Kidney capillary endothelial cell (primary cell): ENCODE results near the gene ACTG1.

Source experiments
- DNase-seq: peaks from one replicate; pipeline ENCODE4 v3.0.0-alpha.2; 2018; ENCODE audit warnings: low spot score

Gene ACTG1

DNA sequence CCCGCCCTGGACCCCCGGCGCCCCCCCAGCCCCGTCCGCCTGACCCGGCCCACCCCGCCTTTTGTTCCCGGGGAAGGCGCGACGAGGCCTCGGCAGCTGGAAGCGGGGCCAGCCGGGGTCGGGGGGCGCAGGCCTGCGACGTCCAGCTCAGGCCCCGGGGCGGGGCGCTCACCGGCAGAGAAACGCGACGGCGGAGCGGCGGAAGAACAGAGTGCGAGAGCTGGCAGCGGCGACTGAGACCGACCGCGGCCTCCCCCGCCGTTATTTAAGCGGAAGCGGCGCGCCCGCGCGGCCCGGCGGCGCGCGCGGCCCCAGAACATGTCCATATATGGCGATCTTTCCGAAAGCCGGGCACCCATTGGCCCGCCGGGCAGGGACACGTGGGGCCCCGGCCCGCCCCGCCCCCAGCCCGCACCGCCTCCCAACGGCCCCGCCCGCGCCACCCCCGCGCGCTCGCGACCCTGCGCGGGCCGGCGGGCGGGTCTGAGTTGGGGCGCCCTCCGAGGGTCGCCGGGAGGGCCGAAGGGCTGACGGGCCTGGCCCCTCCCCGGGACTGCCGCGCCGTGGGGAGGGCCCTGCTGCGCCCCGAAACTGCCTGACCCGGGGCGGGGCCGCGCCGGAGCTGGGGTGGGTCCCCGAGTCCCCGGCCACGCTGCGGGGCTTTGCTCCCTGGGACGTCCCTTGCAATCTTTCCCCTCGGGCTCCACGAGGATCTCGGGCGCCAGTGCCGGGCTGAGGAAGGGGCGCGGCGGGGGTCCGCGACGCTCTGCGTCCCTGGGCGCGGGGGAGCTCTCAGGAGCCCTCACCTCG is at the start of gene ACTG1:
TSS of gene ACTG1 (minus strand) at position 238 of the 810 bp plus-strand sequence. CDS start 445 bp downstream, outside the sequence.
- DNase-seq, result no peak

DNA sequence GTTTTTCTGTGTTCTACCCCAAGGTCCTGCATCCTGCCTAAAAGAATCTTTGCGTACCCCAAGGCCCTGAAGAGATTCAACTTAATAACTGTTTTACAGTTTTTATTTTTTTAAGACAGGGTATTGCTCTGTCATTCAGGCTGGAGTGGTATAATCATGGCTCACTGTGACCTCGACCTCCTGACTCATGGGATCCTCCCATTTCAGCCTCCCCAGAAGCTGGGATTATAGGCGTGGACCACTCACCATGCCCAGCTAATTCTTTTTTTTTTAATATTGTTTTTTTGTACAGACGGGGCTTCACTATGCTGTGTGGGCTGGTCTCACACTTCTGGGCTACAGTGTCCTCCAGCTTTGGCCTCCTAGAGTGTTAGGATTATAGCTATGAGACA is 48.9 kb upstream of the ACTG1 start:
- peak; percentile 47 for DNase-seq

DNA sequence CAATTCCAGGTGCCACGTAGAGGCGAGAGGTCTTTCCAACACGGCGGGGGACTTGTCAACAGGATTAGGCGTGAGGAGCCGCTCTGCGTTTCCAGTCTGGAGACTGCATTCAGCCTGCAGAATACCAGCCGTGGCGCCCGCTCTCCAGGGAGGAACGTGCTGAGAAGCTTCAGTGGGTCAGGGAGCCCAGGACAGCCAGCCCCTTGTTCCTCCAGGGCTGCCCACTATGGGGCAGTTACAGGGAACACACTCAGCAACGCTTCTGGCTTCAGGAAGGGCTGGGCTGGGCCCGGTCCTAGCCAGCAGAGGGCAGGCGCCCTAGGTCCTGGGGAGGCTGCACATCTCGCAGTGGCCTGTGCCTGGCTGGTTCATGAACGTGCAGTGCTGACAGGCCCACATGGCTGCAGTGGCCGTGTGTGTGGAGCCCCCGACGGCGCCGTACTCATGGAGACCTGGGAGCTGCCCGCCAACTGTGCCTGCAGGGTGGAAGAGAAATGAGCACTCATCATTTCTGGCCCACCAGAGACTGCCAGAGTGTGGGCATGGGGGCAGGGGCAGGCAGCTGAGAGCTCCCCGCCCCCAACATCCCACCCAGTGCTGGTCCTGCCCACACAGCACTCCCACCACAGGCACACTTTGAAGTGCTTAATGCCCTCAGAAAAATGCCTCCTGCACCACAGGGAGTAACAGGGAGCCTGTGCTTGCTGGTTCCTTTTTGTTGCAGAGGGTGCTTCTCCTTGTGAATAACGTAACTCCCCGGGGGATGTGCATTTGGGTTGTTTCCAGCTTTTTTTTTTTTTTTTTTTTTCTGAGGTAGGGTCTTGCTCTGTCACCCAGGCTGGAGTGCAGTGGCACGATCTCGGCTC is 46.6 kb upstream of the ACTG1 start:
- DNase-seq, result no peak

DNA sequence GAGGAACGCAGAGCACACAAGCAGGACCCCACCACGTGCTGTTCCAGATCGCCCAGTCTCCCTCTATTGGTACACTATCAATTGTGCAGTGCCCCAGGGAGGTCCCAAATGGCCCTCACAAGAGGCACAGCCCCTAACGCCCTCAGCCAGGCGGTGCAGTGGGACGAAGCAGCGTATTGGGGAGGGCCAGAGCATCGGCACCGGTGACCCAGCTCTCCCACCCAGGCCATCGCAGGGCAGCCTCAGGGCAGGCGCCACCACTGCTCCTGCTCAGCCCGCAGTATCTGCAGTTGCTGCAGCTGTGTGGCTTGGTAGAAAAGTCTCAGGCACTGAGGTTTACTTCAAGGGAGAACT is 45.5 kb upstream of the ACTG1 start:
- no peak for DNase-seq

DNA sequence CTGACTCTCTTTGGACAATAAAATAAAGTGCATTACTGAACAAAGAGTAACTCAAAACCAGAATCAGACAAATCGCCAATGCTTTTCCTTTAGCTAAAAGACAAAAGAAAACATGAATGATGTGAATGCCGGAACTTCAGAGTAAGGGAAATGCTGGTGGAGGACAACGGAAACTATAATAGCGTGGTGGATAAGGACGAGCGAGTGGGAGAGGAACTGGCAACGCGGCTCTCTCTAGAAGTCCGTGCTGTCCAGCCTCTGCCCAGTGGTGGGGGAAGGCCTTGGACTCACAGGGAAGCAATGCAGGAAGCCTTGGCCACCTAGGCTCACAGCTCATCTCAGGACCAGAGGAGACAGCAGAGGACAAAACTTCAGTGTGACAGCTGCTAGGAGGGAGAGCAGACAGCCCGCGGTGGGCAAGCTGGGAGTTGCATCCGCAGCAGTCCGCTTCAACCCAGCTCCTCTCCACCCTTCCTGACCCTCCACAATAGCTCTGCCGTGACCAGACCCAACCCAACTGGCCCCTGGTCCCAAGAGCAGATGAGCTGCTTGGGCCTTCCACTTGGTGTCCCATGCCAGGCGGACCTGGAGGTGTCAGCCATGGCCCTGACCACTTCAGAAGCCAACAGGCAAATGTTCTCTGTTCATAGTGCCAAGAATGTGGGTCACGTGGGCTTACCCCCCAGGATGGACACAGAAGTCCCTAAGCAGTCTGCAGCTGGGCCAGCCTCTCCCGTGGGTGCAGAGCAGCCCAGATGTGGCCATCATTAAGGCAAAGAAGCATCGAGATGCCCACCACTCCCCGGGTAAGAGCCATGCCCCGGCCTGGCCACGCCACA is 44.9 kb upstream of the ACTG1 start:
- DNase-seq, result no peak

DNA sequence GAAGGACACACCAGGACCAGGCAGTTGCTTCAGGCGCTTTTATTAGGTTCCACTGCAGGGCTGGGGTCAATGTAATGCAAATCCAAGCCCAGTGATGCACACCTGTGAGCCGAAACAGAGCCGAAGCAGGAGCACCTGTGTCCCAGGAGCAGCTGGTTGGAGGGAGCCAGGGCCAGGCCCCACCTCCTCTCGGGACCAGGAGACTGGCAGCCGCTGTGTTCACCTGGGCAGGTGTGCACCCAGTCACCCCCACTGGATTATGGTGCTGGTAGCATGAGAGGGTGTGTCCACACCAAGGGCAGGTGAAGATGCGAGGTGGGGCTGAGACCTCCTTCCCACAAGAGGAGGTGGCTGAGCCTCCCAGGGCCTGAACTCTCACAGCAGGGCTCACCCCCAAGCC is 44.3 kb upstream of the ACTG1 start:
- no peak for DNase-seq

DNA sequence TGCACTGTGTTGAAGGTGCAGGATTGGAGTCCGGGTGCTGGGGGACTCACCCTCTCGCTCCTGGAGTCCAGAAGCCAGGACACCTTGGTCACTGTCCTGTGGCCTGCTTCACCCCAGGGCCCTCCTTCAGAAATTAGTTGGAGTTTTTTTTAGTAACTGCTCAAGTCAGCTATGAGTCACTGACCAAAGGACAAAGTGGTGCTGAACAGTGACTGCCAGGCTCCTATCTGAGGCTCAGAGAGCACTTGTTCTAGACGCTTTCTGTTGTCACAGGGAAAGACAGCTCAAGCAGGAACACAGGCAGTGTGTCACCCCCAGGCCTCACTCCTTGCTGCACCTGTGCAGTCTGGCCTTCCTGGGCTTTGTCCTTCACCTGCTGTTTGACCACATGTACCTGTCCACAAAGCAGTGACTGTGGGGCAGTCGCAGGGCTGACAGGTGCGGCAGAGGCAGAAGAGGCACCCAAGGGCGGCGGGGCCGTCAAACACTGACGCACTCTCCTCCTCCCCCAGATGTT is 43.6 kb upstream of the ACTG1 start:
- peak; percentile 56 for DNase-seq

DNA sequence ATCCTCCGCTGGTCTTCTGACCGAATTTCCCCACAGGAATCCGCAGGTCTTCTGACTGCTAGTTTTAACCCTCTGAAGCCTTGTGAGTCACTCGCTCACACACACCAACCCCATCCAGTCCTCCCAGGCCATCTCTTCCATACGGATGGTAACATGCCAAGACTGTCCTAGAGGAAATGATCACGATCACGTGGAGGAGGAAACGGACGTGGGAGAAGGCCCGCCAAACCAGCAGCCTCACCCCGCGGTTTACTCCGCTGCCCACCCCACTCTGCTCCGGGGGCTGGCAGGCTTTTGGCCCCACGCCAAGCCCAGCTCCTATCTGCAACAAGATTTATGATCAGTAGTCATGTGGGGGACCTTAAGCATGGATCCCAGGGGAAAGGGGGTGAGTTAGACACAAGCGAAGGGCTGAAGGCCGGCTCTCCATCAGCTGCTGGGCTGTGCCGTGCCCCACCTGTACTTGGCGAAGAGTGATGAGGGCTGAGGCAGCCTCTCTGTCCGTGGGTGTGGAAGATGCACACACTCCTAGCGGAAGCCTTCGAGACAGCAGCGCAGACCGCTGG is 41.1 kb upstream of the ACTG1 start:
- peak; percentile 93 for DNase-seq

DNA sequence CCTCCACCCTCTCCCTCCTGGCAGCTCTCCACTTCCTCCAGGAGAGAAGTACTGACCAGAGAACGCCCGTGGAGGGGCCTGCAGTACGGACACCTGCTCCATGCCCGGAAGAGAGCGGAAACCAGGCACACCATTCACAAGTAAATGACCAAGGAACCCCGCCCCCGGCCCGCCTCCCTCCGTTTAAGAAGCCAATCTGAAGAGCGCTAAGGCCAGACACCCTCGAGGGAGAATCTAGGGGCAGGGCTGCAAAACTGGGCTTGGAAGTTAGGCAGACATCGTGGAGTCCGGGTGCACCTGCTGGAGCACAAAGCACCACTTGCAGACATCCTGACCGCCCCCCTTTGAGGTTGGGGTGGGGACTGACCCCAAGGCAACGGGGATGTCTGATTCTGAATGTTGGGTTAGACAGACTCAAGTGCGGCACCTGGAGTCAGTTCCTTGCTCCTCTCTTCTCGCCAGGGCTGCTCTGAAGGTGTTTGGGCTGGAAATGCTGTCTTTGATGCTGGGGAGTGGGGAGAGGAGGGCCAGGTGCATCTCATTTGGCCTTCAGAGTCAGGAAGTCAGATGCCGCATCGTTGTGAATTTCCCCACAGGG is 40.5 kb upstream of the ACTG1 start:
- peak; percentile 68 for DNase-seq

DNA sequence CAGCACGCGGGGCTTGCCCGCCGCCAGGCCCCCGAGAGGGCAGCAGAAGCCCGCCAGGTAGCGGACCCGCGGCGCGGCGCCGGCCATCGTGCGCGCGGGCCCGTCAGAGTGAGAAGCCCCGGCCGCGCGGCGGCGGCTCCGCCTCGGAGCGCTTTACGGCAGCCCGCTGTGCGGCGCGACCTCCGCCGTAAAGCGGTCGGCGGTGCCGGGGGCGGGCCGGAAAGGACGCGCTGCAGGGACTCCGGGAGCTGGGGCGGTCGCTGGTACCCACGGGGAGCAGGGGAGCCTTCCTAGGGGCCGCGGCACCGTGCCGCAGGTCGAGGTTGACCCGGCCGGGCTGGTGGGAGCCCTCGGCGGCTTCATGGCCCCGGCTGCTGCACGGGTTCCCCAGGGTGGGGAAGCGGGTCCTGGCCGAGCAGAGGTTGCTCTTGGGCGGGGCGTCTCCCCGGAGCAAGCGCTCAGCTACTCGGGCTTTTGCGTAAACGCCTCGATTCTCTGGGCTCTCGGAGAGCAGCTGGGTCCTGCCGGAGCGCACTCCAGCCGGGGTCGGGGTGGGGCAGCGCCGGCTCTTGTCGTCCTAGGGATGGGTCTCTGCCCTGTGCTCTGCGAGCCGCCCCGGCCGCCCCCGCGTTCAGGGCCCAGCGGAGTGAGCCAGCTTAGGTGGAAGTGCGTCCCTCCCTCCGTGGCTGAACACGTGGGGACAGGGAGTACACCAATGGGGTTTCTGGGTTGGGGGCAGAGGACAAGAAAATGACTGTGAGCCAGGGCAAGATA is 39.8 kb upstream of the ACTG1 start, which contains the start of gene FAAP100:
TSS of gene FAAP100 (minus strand) at position 110 of the 774 bp plus-strand sequence. CDS start at position 87, 23 bp downstream.
- DNase-seq, result peak; percentile 77

DNA sequence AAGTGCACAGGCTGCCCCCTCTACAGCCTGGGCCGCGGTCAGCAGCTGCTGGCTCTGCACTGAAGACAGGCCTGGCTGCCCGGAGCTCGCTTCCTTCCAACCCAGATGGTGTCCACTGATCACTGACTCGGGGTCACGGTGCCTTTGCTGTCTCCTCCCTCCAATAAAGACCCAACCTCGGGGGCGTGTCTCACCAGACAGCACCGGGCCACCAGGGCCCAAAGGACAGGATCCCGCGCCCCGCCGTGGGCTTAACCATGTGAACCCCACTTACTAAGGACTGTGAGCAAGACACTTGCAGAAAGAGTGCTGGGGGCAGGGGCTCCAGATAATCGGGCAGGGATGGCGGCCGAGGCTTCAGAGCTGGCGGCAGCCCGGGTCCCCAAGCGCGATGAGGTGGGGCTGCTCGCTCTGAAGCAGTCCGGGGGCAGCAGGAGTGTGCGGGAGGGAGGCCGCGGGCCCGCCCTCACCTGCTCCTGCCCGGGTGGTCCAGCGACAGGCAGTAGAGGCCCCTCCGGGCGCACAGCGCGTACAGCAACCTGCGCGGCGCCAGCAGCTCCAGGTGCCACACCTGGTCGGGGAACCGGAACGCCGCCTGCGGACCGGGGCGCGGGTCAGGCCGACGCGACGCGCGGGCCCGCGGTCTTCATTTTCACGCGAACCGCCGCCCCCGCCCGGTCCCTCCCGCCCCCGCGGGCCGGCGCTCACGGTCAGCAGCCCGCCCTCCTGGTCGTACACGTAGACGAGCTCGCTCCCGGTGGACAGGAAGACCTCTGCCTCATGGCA is 39.1 kb upstream of the ACTG1 start:
- DNase-seq, result no peak

DNA sequence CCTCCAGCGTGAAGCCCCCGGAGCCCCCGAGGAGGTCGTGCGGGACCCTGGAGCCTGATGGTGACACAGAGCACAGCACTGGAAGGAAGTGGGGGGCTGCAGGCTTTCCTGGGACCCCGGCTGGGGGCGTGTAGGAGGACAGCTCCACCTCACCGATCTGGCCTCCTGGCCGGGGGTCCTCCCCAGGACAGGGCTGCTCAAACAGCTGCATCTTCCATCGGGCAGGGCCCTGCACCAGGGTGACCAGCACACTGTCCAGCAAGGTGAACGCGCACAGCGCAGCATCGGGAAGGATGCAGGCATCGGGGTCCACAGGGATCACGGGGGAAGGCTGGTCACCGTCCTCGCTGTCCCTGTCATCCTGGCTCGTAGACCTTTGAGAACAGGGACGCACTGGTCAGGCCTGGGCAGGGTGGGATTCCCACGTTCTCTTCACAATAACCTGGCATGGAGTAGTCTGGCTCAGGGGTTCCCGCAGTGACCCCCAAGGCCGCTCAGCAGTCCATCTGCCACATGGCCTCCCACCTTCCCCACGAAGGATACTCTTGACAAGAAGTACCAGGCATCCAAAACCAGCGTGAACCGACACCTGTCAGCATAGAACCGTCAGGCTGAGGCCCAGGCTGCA is 38.3 kb upstream of the ACTG1 start:
- DNase-seq, result no peak

DNA sequence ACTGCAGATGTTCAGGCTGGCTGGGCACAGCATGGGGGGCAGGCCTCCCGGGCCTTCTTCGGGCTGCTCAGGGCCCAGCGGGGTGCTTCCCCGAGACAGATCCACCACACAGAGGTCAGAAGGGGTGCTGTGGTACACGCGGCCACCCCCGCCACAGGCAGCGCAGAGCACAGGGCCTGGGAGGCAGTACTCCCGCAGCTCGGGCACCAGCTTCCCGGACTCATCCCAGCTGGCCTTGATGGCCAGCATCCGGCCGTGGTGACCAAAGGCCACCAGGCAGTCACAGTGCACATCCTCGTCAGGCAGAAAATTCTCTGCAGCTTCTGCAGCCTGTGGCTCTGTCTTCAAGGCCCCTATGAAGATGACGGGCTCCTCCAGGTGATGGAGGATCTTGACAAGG is 37.7 kb upstream of the ACTG1 start:
- DNase-seq, result no peak

DNA sequence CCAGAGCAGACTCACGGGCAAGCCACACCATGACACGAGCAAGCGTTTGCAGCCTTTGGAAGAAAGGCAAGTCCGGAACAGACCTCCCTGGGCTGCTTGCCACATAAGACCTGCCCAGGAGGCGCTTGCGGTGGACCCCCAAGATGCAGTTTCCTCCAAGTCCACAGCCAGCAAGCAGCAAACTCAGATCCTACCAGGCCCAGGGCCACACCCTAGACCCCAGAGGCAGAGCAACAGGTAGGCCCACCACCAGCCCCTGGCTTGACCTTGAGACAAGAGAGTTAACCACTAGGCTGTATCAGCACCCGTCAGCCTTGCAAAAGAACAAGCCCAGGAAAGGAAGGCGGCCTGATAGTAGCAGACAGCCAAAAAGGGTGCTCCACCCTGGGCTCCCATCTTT is 37.2 kb upstream of the ACTG1 start:
- no peak for DNase-seq

DNA sequence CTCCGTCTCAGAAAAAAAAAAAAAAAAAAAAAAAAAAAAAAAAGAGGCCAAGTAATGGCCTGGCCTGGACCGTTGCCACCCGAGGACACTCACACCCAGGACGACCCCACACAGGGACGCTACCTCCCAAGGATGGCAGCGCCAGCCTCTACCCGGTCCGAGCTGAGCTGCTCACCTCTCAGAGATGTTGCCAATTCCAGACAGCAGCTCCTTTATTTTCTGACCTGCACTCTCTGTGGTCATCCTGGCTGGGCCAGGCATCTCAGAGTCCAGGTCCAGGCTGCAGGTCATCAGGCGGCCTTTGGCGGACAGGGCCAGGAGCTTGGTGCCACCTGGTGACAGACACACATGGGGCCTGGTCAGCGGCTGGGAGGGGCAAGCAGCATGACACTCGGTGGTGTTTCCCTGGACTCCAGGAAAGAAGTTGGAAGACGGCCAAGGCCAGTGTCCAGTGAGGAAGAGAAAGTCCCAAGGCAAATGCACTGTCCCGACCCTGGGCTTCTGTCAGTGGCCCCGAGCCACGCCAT is 36.5 kb upstream of the ACTG1 start:
- DNase-seq, result no peak

DNA sequence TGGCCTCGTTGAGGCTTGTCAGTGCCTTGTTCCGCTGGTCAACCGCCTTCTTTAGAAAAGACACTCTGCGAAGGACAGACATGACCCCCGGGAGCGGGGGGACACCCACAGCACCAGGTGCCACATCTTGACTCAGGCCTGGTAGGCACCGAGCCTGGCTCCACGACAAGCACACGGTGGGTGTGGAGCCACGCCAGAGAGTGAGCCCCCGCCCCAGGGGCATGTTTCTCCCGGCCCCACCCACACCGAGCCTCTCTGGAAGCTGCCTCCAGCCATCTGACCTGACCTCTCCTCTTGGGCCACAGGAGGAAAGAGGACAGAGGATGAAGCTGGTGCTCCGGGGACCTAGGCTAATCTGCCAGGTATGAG is 35.0 kb upstream of the ACTG1 start:
- no peak for DNase-seq

DNA sequence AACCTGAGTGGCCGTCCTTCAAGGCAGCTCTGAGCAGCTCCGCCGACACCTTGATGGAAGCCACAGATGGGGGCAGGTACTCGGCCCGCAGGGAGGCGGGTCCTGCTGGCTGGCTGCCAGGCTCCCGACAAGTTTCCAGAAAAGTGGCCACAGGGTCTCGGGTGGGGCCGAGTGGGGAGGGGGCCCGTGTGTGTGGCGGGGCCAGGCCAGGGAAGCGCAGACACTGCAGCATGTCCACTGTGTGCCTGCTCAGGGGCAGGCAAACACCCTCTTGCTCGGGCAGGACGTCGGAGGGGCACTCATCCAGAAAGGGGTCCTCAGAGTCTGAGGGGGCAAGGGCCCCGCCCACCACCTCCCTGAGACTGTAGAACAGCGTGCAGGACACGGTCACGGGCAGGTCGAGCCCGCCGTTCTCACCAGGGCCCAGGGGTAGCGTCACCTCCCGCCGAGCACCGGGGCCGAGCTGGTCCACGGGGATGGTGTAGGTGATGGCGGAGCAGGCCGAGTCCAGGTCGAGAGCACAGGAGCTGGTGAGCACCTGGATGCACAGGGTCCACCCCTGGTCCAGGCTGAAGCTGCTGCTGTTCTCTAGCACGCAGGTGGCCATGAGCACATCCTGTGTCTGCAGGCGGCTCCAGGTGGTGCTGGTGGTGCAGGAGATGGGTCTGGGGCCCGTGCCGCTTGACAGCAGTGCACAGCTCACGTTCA is 34.5 kb upstream of the ACTG1 start:
- no peak for DNase-seq
